Endothelial cell of umbilical vein (primary cell): ENCODE measurements around the gene CYBC1. TPM values are rescaled to one million over a fixed set of nuclear protein-coding genes. Genes with fewer than 3 reads are reported as not detected.

Experiments used
- BruUV-seq: library from RNA; stranded (reverse); fragments of 400-500 nt; replicated peaks from 2 replicates; lab custom pipeline; 2021; lab: Mats Ljungman, UMichigan
- CTCF ChIA-PET: fragments of 300-600, 350-600 bp; sonication (Branson Sonifier 250); formaldehyde crosslinking; loops from one replicate; lab custom pipeline; 2021; ENCODE audit warnings: antibody characterized with exemption, inconsistent platforms; lab: Charles Lee
- POLR2A ChIA-PET: fragments of 300-600, 350-600 bp; sonication (Branson Sonifier 250); formaldehyde crosslinking; loops from one replicate; lab custom pipeline; 2021; ENCODE audit warnings: antibody characterized with exemption, inconsistent platforms; lab: Charles Lee
- DNase-seq: peaks from one replicate; pipeline ENCODE4 v3.0.0-alpha.2; 2011; ENCODE audit warnings: low read depth, low spot score
- FAIRE-seq: peaks from 2 replicates; lab custom pipeline; 2011; peaks lifted over from hg19 to GRCh38; lab: Jason Lieb, UNC
- H2AFZ ChIP-seq: 2 replicates; pipeline ENCODE4 v1.6.0; 2012; ENCODE audit warnings: low read depth, low read length, control low read depth, inconsistent platforms
- H3K27ac ChIP-seq: 2 replicates; pipeline ENCODE4 v1.5.1; 2011; ENCODE audit warnings: low read depth, mild to moderate bottlenecking, control low read depth, low read length, moderate library complexity; ENCODE audit not compliant: insufficient read depth
- H3K27me3 ChIP-seq, 2 experiments: 2 replicates each; pipeline versions ENCODE4 v1.6.0 to v1.6.1; 2011; ENCODE audit warnings: low read length in 2 of 2, mixed read lengths in 1 of 2; ENCODE audit not compliant: control insufficient read depth in 2 of 2, insufficient read depth in 2 of 2
- H3K36me3 ChIP-seq, 2 experiments: 2 replicates in 1 of 2; 3 replicates in 1 of 2; pipeline ENCODE4 v1.5.1; 2011; ENCODE audit warnings: low read length in 2 of 2, mild to moderate bottlenecking in 1 of 2, moderate library complexity in 1 of 2; ENCODE audit not compliant: control insufficient read depth in 2 of 2, insufficient read depth in 2 of 2; ENCODE audit errors: extremely low read depth in 1 of 2
- H3K4me1 ChIP-seq: 3 replicates; pipeline ENCODE4 v1.5.1; 2011; ENCODE audit warnings: mild to moderate bottlenecking, low read length; ENCODE audit not compliant: control insufficient read depth, insufficient read depth; ENCODE audit errors: extremely low read depth
- H3K4me2 ChIP-seq: 2 replicates; pipeline ENCODE4 v1.6.1; 2011; ENCODE audit warnings: low read length, control low read depth, mixed read lengths; ENCODE audit not compliant: insufficient read depth
- H3K4me3 ChIP-seq, 3 experiments: fragments of 200-600 bp in 1 of 3; sonication (generic), shearing (Covaris generic) in 1 of 3; replicated peaks in 1 of 3; 2 replicates each; pipeline ENCODE4 v1.5.1; 2011 to 2016; ENCODE audit warnings: control low read depth in 3 of 3, low read length in 3 of 3, mild to moderate bottlenecking in 2 of 3, inconsistent platforms in 1 of 3, low read depth in 1 of 3, moderate library complexity in 1 of 3; ENCODE audit not compliant: insufficient read depth in 1 of 3
- H3K79me2 ChIP-seq: 2 replicates; pipeline ENCODE4 v1.6.0; 2012; ENCODE audit warnings: low read length, inconsistent platforms; ENCODE audit not compliant: control insufficient read depth, insufficient read depth
- H3K9ac ChIP-seq: replicated peaks from 2 replicates; pipeline ENCODE3; 2011; ENCODE audit warnings: low read length, control low read depth; ENCODE audit not compliant: insufficient read depth; ENCODE audit errors: extremely low read depth
- H3K9me1 ChIP-seq: replicated peaks from 3 replicates; pipeline ENCODE4 v1.6.0; 2011; ENCODE audit warnings: mild to moderate bottlenecking, low read length; ENCODE audit not compliant: control insufficient read depth, insufficient read depth; ENCODE audit errors: extremely low read depth
- H3K9me3 ChIP-seq: replicated peaks from 2 replicates; pipeline ENCODE4 v1.5.1; 2012; ENCODE audit warnings: low read length, inconsistent platforms; ENCODE audit not compliant: control insufficient read depth, insufficient read depth
- H4K20me1 ChIP-seq: replicated peaks from 2 replicates; pipeline ENCODE3; 2011; ENCODE audit warnings: mild to moderate bottlenecking, low read length; ENCODE audit not compliant: control insufficient read depth, insufficient read depth; ENCODE audit errors: extremely low read depth
- EZH2 ChIP-seq: IDR thresholded peaks from 2 replicates; pipeline ENCODE4 v1.6.1; 2012; ENCODE audit warnings: borderline replicate concordance, low read depth, mild to moderate bottlenecking, moderate library complexity, low read length, inconsistent platforms; ENCODE audit not compliant: severe bottlenecking
- FOS ChIP-seq: IDR thresholded peaks from 2 replicates; pipeline ENCODE4 v1.6.1; 2011; ENCODE audit warnings: mild to moderate bottlenecking, low read length, moderate library complexity, borderline replicate concordance; ENCODE audit not compliant: insufficient read depth
- GATA2 ChIP-seq: IDR thresholded peaks from 2 replicates; pipeline ENCODE4 v1.7.0; 2011; ENCODE audit warnings: low read depth, mild to moderate bottlenecking, moderate library complexity, mixed read lengths, low read length; ENCODE audit not compliant: insufficient read length, insufficient read depth
- JUN ChIP-seq: IDR thresholded peaks from 2 replicates; pipeline ENCODE4 v1.6.1; 2011; ENCODE audit warnings: borderline replicate concordance, low read depth; ENCODE audit not compliant: insufficient read length, insufficient read depth
- MYC ChIP-seq: IDR thresholded peaks from one replicate; pipeline ENCODE4 v1.6.1; 2011; ENCODE audit warnings: mild to moderate bottlenecking, low read depth, low read length
- POLR2A ChIP-seq: IDR thresholded peaks from 2 replicates; pipeline ENCODE4 v1.6.1; 2012; ENCODE audit warnings: low read depth, mild to moderate bottlenecking, control low read depth, low read length
- POLR2AphosphoS5 ChIP-seq: IDR thresholded peaks from 2 replicates; pipeline ENCODE4 v1.6.1; 2012; ENCODE audit warnings: low read depth, mild to moderate bottlenecking, control low read depth, low read length, moderate library complexity; ENCODE audit not compliant: insufficient read depth
- dilution Hi-C: fragments of 300-500 bp; cut with MboI; formaldehyde crosslinking; loops from one replicate; pipeline ENCODE4 v1.15.0; 2019; ENCODE audit warnings: low sequenced_read_pairs; ENCODE audit not compliant: extremely low pct_ligation_motif_present
- intact Hi-C: fragments of 100-400 bp; cut with micrococcal nuclease; formaldehyde crosslinking; loops from one replicate; pipeline ENCODE4 v1.10.0; 2022
- polyA plus RNA-seq, 4 experiments: library from polyadenylated mRNA; depleted of rRNA in 3 of 4; stranded (reverse) in 3 of 4; unstranded in 1 of 4; fragments of >200 nt; gene quantifications; 2 replicates each; pipeline versions ENCODE4 v1.2.1 to v1.2.3, GENCODE V29; 2011 to 2012; ENCODE audit warnings: missing spikeins in 1 of 4
- total RNA-seq: library from RNA; stranded (reverse); gene quantifications from 2 replicates; pipeline ENCODE4 v1.2.3, GENCODE V29; 2021
- TF ChIP-seq, protein P1 (sequence below): IDR thresholded peaks from 2 replicates; pipeline ENCODE4 v1.6.1; 2011; ENCODE audit not compliant: insufficient read depth, insufficient read length
- TF ChIP-seq, protein P2 (sequence below), 2 donors: IDR thresholded peaks; 1 replicate in 1 of 2; 2 replicates in 1 of 2; pipeline ENCODE4 v1.5.1; 2011; ENCODE audit warnings: low read length in 2 of 2, mild to moderate bottlenecking in 2 of 2, moderate library complexity in 2 of 2, control low read depth in 1 of 2, inconsistent platforms in 1 of 2, low read depth in 1 of 2; ENCODE audit not compliant: insufficient read depth in 1 of 2; ENCODE audit errors: extremely low read depth in 1 of 2

CYBC1 gene
- total and polyA plus RNA-seq, 2 donors (not counting 3 experiments of a cell fraction or from before 2014, with no cell fraction given): 71.8 to 81.5 TPM

DNA sequence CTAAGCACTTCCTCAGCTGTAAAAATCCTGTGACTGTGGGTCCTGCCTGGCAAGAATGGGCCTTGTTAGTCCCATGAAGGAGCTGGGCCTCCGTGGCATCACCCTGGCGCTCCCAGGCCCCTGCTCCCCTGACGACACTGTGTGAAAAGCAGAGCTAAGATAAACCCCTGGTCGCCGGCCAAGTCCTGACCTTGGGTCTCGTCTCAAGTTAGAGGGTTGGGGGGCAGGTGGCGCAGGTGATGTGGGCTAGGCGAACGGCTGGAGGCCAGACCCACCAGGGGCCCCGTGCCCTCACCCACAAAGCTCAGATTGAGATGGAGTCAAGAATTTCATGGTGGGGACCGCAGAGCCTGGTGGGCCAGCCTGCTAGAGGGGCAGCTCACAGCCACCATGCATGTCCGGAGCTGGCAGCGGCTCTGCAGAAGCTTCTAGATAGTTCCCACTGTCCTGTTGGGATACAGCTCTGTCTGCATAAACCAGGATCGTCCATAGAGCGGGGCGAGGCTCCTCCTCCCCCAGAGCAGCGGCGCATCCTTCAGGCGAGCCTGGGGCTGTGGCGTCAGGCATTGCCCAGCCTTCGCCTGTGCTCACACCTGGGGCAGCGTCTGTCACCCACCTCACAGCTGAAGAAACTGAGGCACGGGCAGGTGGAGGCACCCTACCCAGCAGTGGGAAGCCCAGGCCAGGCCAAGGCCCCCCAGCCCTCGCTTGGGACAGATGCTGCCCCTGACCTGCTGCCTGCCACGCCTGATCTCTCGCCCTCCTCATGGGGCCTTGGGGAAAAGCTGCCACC, 12.0 kb downstream of the CYBC1 start:
- no peaks in the 10 kb centered on the region for H3K27me3 ChIP-seq
- H2AFZ ChIP-seq: no peak overlapping the region
- intact Hi-C loops: no loop called here
- TF ChIP-seq EZH2: no peak
- TF ChIP-seq, protein P1, sequence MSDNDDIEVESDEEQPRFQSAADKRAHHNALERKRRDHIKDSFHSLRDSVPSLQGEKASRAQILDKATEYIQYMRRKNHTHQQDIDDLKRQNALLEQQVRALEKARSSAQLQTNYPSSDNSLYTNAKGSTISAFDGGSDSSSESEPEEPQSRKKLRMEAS: no peak
- TF ChIP-seq, protein P2, sequence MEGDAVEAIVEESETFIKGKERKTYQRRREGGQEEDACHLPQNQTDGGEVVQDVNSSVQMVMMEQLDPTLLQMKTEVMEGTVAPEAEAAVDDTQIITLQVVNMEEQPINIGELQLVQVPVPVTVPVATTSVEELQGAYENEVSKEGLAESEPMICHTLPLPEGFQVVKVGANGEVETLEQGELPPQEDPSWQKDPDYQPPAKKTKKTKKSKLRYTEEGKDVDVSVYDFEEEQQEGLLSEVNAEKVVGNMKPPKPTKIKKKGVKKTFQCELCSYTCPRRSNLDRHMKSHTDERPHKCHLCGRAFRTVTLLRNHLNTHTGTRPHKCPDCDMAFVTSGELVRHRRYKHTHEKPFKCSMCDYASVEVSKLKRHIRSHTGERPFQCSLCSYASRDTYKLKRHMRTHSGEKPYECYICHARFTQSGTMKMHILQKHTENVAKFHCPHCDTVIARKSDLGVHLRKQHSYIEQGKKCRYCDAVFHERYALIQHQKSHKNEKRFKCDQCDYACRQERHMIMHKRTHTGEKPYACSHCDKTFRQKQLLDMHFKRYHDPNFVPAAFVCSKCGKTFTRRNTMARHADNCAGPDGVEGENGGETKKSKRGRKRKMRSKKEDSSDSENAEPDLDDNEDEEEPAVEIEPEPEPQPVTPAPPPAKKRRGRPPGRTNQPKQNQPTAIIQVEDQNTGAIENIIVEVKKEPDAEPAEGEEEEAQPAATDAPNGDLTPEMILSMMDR (IDR thresholded peaks at IDR 0.05; ENCODE audit: extremely low read depth in 1 of 2, insufficient read depth in 1 of 2, low read depth in 1 of 2, low read length in 2 of 2): no peak
- no peak for TF ChIP-seq FOS
- no peak for TF ChIP-seq GATA2
- TF ChIP-seq POLR2A: no peak
- no peak for TF ChIP-seq JUN
- no peak for TF ChIP-seq POLR2AphosphoS5
- TF ChIP-seq MYC: no peak
- dilution Hi-C loops: no loop called here
- no peak overlapping the region for H3K4me2 ChIP-seq
- H3K27ac ChIP-seq: no peak overlapping the region
- no peaks in the 10 kb centered on the region for H3K4me1 ChIP-seq
- peaks cover 0 to 10% of the 10 kb centered on the region in 2 experiments for H3K36me3 ChIP-seq
- H3K9me3 ChIP-seq: no peaks in the 10 kb centered on the region
- ChIA-PET CTCF (interaction anchor here (0.7 kb wide), 1 partner anchor 14 kb away, joined by 3 read pairs; no protein-coding TSS in a partner anchor), POLR2A (no interaction called here)
- H3K9ac ChIP-seq: no peak overlapping the region
- FAIRE-seq: no peak
- no TSS peak for BruUV-seq
- DNase-seq: no peak
- H4K20me1 ChIP-seq: no peaks in the 10 kb centered on the region
- no peak overlapping the region for H3K4me3 ChIP-seq
- no peaks in the 10 kb centered on the region for H3K9me1 ChIP-seq
- no peaks in the 10 kb centered on the region for H3K79me2 ChIP-seq
